Mesothelial cell of epicardium (in vitro differentiated cells): ENCODE results near the gene SLC36A3. TPM values are rescaled to one million over a fixed set of nuclear protein-coding genes. Genes with fewer than 3 reads are reported as not detected.

Source experiments
- DNase-seq, 2 experiments: peaks; one replicate each; pipeline ENCODE4 v3.0.0; 2021; ENCODE audit warnings: low spot score in 2 of 2; ENCODE audit not compliant: unreplicated experiment in 2 of 2
- H3K27ac Mint-ChIP-seq: 2 replicates; pipeline ENCODE4 v1.8.0; 2021; ENCODE audit warnings: mixed read lengths
- H3K27me3 Mint-ChIP-seq: 2 replicates; pipeline ENCODE4 v1.8.0; 2021; ENCODE audit warnings: low read depth, mixed read lengths
- H3K36me3 Mint-ChIP-seq: 2 replicates; pipeline ENCODE4 v1.8.0; 2021; ENCODE audit warnings: mixed read lengths
- H3K4me1 Mint-ChIP-seq: 2 replicates; pipeline ENCODE4 v1.8.0; 2021; ENCODE audit warnings: mixed read lengths
- H3K4me3 Mint-ChIP-seq: 2 replicates; pipeline ENCODE4 v1.8.0; 2021; ENCODE audit warnings: mild to moderate bottlenecking, moderate library complexity, mixed read lengths
- H3K9me3 Mint-ChIP-seq: 2 replicates; pipeline ENCODE4 v1.8.0; 2021; ENCODE audit warnings: mixed read lengths
- CTCF ChIP-seq: fragments of 200-600 bp; sonication (generic); IDR thresholded peaks from one replicate; pipeline ENCODE4 v1.5.0; 2021; ENCODE audit warnings: antibody characterized with exemption; ENCODE audit not compliant: unreplicated experiment
- total RNA-seq: library from RNA; stranded (reverse); gene quantifications from 3 replicates; pipeline ENCODE4 v1.2.1, GENCODE V29; 2021

SLC36A3 gene
- total RNA-seq, 1 donor from 2014 or later, result not detected

GRCh38 chr5:151250346-151251000 is 53.1 kb downstream of the SLC36A3 start:
- no peaks in the 10 kb centered on the region for H3K9me3 Mint-ChIP-seq
- no peaks in the 10 kb centered on the region for H3K36me3 Mint-ChIP-seq
- DNase-seq, result no peak
- H3K27me3 Mint-ChIP-seq, result no peaks in the 10 kb centered on the region
- no peak for TF ChIP-seq CTCF
- H3K27ac Mint-ChIP-seq, result no peak overlapping the region
- no peak overlapping the region for H3K4me3 Mint-ChIP-seq
- H3K4me1 Mint-ChIP-seq, result peaks cover 22% of the 10 kb centered on the region

GRCh38 chr5:151249281-151249680 is 54.3 kb downstream of the SLC36A3 start:
- H3K4me1 Mint-ChIP-seq, result peaks cover 19% of the 10 kb centered on the region
- H3K36me3 Mint-ChIP-seq, result no peaks in the 10 kb centered on the region
- H3K27me3 Mint-ChIP-seq, result no peaks in the 10 kb centered on the region
- DNase-seq, result no peak
- H3K27ac Mint-ChIP-seq, result no peak overlapping the region
- TF ChIP-seq CTCF, result no peak
- no peaks in the 10 kb centered on the region for H3K9me3 Mint-ChIP-seq
- no peak overlapping the region for H3K4me3 Mint-ChIP-seq

GRCh38 chr5:151248651-151249050 is 54.9 kb downstream of the SLC36A3 start:
- DNase-seq, result no peak
- Mint-ChIP-seq H3K36me3 (no peaks in the 10 kb centered on the region), H3K27me3 (no peaks in the 10 kb centered on the region), H3K4me1 (peaks cover 13% of the 10 kb centered on the region), H3K4me3 (no peak overlapping the region), H3K27ac (no peak overlapping the region), H3K9me3 (no peaks in the 10 kb centered on the region)
- TF ChIP-seq CTCF, result no peak

GRCh38 chr5:151245680-151246219 is 57.8 kb downstream of the SLC36A3 start:
- no peaks in the 10 kb centered on the region for H3K36me3 Mint-ChIP-seq
- no peak for TF ChIP-seq CTCF

GRCh38 chr5:151244206-151244605 is 59.4 kb downstream of the SLC36A3 start:
- Mint-ChIP-seq H3K36me3 (no peaks in the 10 kb centered on the region), H3K4me1 (peaks cover 12% of the 10 kb centered on the region), H3K4me3 (no peak overlapping the region), H3K27me3 (no peaks in the 10 kb centered on the region), H3K27ac (no peak overlapping the region), H3K9me3 (peaks cover 3% of the 10 kb centered on the region)
- TF ChIP-seq CTCF, result no peak
- no peak for DNase-seq

More at GRCh38 chr5:151245680-151246219, 57.8 kb downstream of the SLC36A3 start:
- H3K4me3 Mint-ChIP-seq, result no peak overlapping the region
- peaks cover 12% of the 10 kb centered on the region for H3K4me1 Mint-ChIP-seq
- no peak overlapping the region for H3K27ac Mint-ChIP-seq
- no peak for DNase-seq
- H3K9me3 Mint-ChIP-seq, result no peaks in the 10 kb centered on the region
- no peaks in the 10 kb centered on the region for H3K27me3 Mint-ChIP-seq
